GM23338 (cell line): ENCODE results near the gene PDE4B. TPM values are rescaled to one million over a fixed set of nuclear protein-coding genes. Genes with fewer than 3 reads are reported as not detected.

Experiments
- ATAC-seq: fragments of 200-7000 bp; cut with Tn5 transposase; 3 replicates; pipeline ENCODE4 v1.9.1; 2020
- DNase-seq: peaks from one replicate; pipeline ENCODE4 v3.0.0-alpha.2; 2015; ENCODE audit warnings: low spot score
- H2AFZ ChIP-seq: fragments of 200-600 bp; sonication (generic); 2 replicates; pipeline ENCODE4 v1.8.0; 2016; ENCODE audit warnings: antibody characterized with exemption, mild to moderate bottlenecking, moderate library complexity
- H3F3A ChIP-seq: fragments of 200-600 bp; sonication (generic); replicated peaks from 2 replicates; pipeline ENCODE4 v1.8.0; 2017; ENCODE audit warnings: antibody characterized with exemption, mixed run types, low read depth
- H3K27ac ChIP-seq: fragments of 200-600 bp; sonication (generic); 2 replicates; pipeline ENCODE4 v1.6.1; 2016; ENCODE audit warnings: low read depth
- H3K27me3 ChIP-seq: fragments of 200-600 bp; sonication (generic); 2 replicates; pipeline ENCODE4 v1.8.0; 2016; ENCODE audit warnings: mild to moderate bottlenecking, mixed run types, moderate library complexity; ENCODE audit not compliant: insufficient read depth
- H3K36me3 ChIP-seq: fragments of 200-600 bp; sonication (generic); 2 replicates; pipeline ENCODE4 v1.8.0; 2016; ENCODE audit warnings: mild to moderate bottlenecking; ENCODE audit not compliant: insufficient read depth
- H3K4me1 ChIP-seq: fragments of 200-600 bp; sonication (generic); 2 replicates; pipeline ENCODE4 v1.8.0; 2016; ENCODE audit warnings: mild to moderate bottlenecking, moderate library complexity; ENCODE audit not compliant: insufficient read depth
- H3K4me2 ChIP-seq: fragments of 200-600 bp; sonication (generic); 2 replicates; pipeline ENCODE4 v1.7.1; 2017; ENCODE audit warnings: mixed run types
- H3K4me3 ChIP-seq: fragments of 200-600 bp; sonication (generic); 2 replicates; pipeline ENCODE4 v1.6.1; 2016; ENCODE audit warnings: mixed run types
- H3K79me2 ChIP-seq: fragments of 200-600 bp; sonication (generic); replicated peaks from 2 replicates; pipeline ENCODE4 v1.8.0; 2017; ENCODE audit warnings: mild to moderate bottlenecking; ENCODE audit not compliant: insufficient read depth
- H3K9me2 ChIP-seq: fragments of 200-600 bp; sonication (generic); 2 replicates; pipeline ENCODE4 v1.8.0; 2017; ENCODE audit not compliant: insufficient read depth
- H4K20me1 ChIP-seq: fragments of 200-600 bp; sonication (generic); replicated peaks from 2 replicates; pipeline ENCODE4 v1.8.0; 2017; ENCODE audit warnings: mild to moderate bottlenecking; ENCODE audit not compliant: insufficient read depth
- H3K27ac Mint-ChIP-seq: 2 replicates; pipeline ENCODE4 v1.8.0; 2020; ENCODE audit warnings: inconsistent platforms, mild to moderate bottlenecking, moderate library complexity, mixed read lengths
- H3K27me3 Mint-ChIP-seq: 3 replicates; pipeline ENCODE4 v1.8.0; 2022; ENCODE audit warnings: low read depth, mild to moderate bottlenecking, moderate library complexity, mixed read lengths, inconsistent platforms; ENCODE audit not compliant: insufficient read depth, poor library complexity
- H3K36me3 Mint-ChIP-seq: 3 replicates; pipeline ENCODE4 v1.8.0; 2021; ENCODE audit warnings: low read depth, mild to moderate bottlenecking, inconsistent platforms, moderate library complexity, mixed read lengths
- H3K4me1 Mint-ChIP-seq: 3 replicates; pipeline ENCODE4 v1.8.0; 2020; ENCODE audit warnings: mild to moderate bottlenecking, inconsistent platforms, mixed read lengths
- H3K4me3 Mint-ChIP-seq: 3 replicates; pipeline ENCODE4 v1.8.0; 2021; ENCODE audit warnings: moderate library complexity, mild to moderate bottlenecking, inconsistent platforms, mixed read lengths
- H3K9me3 Mint-ChIP-seq: 3 replicates; pipeline ENCODE4 v1.8.0; 2020; ENCODE audit warnings: moderate library complexity, mild to moderate bottlenecking, inconsistent platforms, mixed read lengths
- CREB1 ChIP-seq: fragments of 250-450 bp; sonication (Bioruptor Pico); IDR thresholded peaks from 2 replicates; pipeline ENCODE4 v1.5.0; 2020; ENCODE audit warnings: low read depth, mild to moderate bottlenecking, moderate library complexity
- CTCF ChIP-seq, 2 experiments: fragments of 200-600 bp in 1 of 2; sonication (generic) in 1 of 2; conservative IDR thresholded peaks; 2 replicates each; pipeline versions ENCODE4 v1.5.1 to v1.6.1; 2016 to 2017; ENCODE audit warnings: antibody characterized with exemption in 2 of 2, low read depth in 2 of 2, mild to moderate bottlenecking in 2 of 2, moderate library complexity in 1 of 2
- EZH2phosphoT487 ChIP-seq: fragments of 200-600 bp; sonication (generic); IDR thresholded peaks from one replicate; pipeline ENCODE4 v1.8.1; 2018; ENCODE audit warnings: antibody characterized with exemption; ENCODE audit not compliant: unreplicated experiment
- JUNB ChIP-seq: IDR thresholded peaks from one replicate; pipeline ENCODE4 v1.6.1; 2016; ENCODE audit warnings: antibody characterized with exemption; ENCODE audit not compliant: unreplicated experiment
- NANOG ChIP-seq: IDR thresholded peaks from 2 replicates; pipeline ENCODE4 v1.6.1; 2016; ENCODE audit warnings: antibody characterized with exemption, borderline replicate concordance
- POLR2AphosphoS5 ChIP-seq: IDR thresholded peaks from 2 replicates; pipeline ENCODE4 v1.6.1; 2016; ENCODE audit warnings: antibody characterized with exemption, low read depth
- REST ChIP-seq: IDR thresholded peaks from one replicate; pipeline ENCODE4 v1.6.1; 2018; ENCODE audit warnings: antibody characterized with exemption; ENCODE audit not compliant: unreplicated experiment
- STAT1 ChIP-seq: IDR thresholded peaks from one replicate; pipeline ENCODE4 v1.6.1; 2016; ENCODE audit warnings: antibody characterized with exemption; ENCODE audit not compliant: unreplicated experiment
- ZNF114 ChIP-seq: fragments of 250-450 bp; sonication (Bioruptor Pico); IDR thresholded peaks from 2 replicates; pipeline ENCODE4 v1.5.0; 2020; ENCODE audit warnings: mild to moderate bottlenecking, moderate library complexity
- ZNF331 ChIP-seq: fragments of 250-450 bp; sonication (Bioruptor Pico); IDR thresholded peaks from 2 replicates; pipeline ENCODE4 v1.5.0; 2020; ENCODE audit warnings: low read depth, mild to moderate bottlenecking, moderate library complexity
- ZNF462 ChIP-seq: fragments of 250-450 bp; sonication (Bioruptor Pico); IDR thresholded peaks from 2 replicates; pipeline ENCODE4 v1.5.0; 2020; ENCODE audit warnings: mild to moderate bottlenecking, moderate library complexity
- polyA plus RNA-seq: library from polyadenylated mRNA; unstranded; fragments of >200 nt; fragmentation: Nextera tagmentation; extraction: Ambion mirVana; gene quantifications from 2 replicates; pipeline ENCODE4 v1.2.1, GENCODE V29; 2016
- total RNA-seq: library from RNA; depleted of rRNA; stranded (reverse); fragments of >200 nt; shearing (Covaris generic); gene quantifications from 2 replicates; pipeline ENCODE4 v1.2.3, GENCODE V29; 2014

The PDE4B gene
- total and polyA plus RNA-seq, 2 experiments from 2014 or later = 14.0 to 25.6 TPM

- Mint-ChIP-seq H3K36me3 (no peaks in the 10 kb centered on the region), H3K27me3 (peaks cover 2% of the 10 kb centered on the region), H3K27ac (no peak overlapping the region), H3K4me3 (no peak overlapping the region), H3K9me3 (no peaks in the 10 kb centered on the region), H3K4me1 (peaks cover 7% of the 10 kb centered on the region; the same call in 2 of the 3 replicates)
- no peaks in the 10 kb centered on the region for H3F3A ChIP-seq
- no peaks in the 10 kb centered on the region for H3K36me3 ChIP-seq
- H3K4me1 ChIP-seq = 0 out of 2 replicates have a peak, but pooled peaks cover 3% of the 10 kb centered on the region
- H3K27me3 ChIP-seq = no peaks in the 10 kb centered on the region
- TF ChIP-seq NANOG (no peak), CREB1 (CRISPR knock-in tag) (no peak), REST (no peak), JUNB (no peak), ZNF114 (CRISPR knock-in tag) (no peak), POLR2AphosphoS5 (no peak), CTCF (conservative IDR thresholded peaks at IDR 0.05; ENCODE audit: low read depth in 2 of 2) (no peak), ZNF462 (CRISPR knock-in tag) (no peak), EZH2phosphoT487 (no peak), ZNF331 (CRISPR knock-in tag) (no peak), STAT1 (no peak)
- no peak overlapping the region for H3K4me3 ChIP-seq
- no peak overlapping the region for H3K4me2 ChIP-seq
- no peak overlapping the region for H2AFZ ChIP-seq
- no peaks in the 10 kb centered on the region for H4K20me1 ChIP-seq
- H3K79me2 ChIP-seq = no peaks in the 10 kb centered on the region
- no peak overlapping the region for H3K27ac ChIP-seq
- DNase-seq (no peak), ATAC-seq (no peak)
- H3K9me2 ChIP-seq = no peaks in the 10 kb centered on the region
These were observed 455.6 kb downstream of the PDE4B start for GRCh38 chr1:66248257-66248656.
